ENCODE data around the gene GALNT14.

Gene GALNT14

DNA sequence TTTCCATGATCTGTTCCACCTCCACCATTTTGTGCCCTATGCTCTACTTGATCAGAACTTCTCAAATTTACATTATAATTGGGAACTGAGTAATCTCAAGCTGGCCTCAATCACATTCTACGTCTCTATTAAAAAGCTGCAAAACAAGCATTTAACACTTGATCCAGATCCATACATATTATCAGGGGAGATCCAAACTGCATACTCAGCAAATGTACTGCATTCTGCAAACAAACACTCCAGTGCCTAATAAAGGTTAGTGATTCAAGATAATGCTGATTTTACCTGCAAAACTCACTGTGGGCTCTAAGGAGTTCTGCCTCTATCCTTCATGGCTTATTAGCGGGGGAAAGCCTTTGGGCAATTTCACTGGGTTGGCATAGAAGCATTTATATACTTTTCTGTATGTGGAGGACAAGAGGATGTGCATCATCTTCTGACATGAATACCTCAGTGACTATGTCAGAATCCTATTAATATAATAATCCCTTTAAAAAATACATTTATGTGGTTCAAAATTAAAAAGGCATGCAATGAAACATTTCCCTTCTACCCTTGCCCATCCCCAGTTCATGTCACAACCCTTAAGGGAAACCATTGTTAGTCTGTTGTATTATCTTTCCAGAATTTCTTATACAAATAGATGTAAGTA lies 40.2 kb downstream of the GALNT14 start:
- DNase-seq (no peak), ATAC-seq (ENCODE audit: insufficient read depth, low read depth) (no peak)
- H2AFZ ChIP-seq (ENCODE audit: low read depth, low read length), result no peak overlapping the region
- no peak overlapping the region for H3K27ac ChIP-seq (ENCODE audit: low read length)
- no peaks in the 10 kb centered on the region for H3K36me3 ChIP-seq (ENCODE audit: insufficient read depth, low read length)
- H3K9me3 ChIP-seq (ENCODE audit: insufficient read depth, low read length, severe bottlenecking), result no peaks in the 10 kb centered on the region
- H3K4me1 ChIP-seq (ENCODE audit: insufficient read depth, low read length), result no peaks in the 10 kb centered on the region
- H3K27me3 ChIP-seq (ENCODE audit: insufficient read depth, low read length, poor library complexity), result peaks cover 7% of the 10 kb centered on the region
- TF ChIP-seq, protein P1, sequence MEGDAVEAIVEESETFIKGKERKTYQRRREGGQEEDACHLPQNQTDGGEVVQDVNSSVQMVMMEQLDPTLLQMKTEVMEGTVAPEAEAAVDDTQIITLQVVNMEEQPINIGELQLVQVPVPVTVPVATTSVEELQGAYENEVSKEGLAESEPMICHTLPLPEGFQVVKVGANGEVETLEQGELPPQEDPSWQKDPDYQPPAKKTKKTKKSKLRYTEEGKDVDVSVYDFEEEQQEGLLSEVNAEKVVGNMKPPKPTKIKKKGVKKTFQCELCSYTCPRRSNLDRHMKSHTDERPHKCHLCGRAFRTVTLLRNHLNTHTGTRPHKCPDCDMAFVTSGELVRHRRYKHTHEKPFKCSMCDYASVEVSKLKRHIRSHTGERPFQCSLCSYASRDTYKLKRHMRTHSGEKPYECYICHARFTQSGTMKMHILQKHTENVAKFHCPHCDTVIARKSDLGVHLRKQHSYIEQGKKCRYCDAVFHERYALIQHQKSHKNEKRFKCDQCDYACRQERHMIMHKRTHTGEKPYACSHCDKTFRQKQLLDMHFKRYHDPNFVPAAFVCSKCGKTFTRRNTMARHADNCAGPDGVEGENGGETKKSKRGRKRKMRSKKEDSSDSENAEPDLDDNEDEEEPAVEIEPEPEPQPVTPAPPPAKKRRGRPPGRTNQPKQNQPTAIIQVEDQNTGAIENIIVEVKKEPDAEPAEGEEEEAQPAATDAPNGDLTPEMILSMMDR (IDR thresholded peaks at IDR 0.05; ENCODE audit: borderline replicate concordance, extremely low read depth, low read length, poor library complexity, severe bottlenecking), result no peak
- TF ChIP-seq EZH2 (IDR thresholded peaks at IDR 0.05; ENCODE audit: borderline replicate concordance, low read depth, low read length, severe bottlenecking), result no peak
- no peak overlapping the region for H3K9ac ChIP-seq (ENCODE audit: low read depth, low read length)
- no peaks in the 10 kb centered on the region for H3K79me2 ChIP-seq (ENCODE audit: insufficient read depth, low read length)
- no peaks in the 10 kb centered on the region for H4K20me1 ChIP-seq (ENCODE audit: insufficient read depth, low read length)
- no peak overlapping the region for H3K4me3 ChIP-seq (ENCODE audit: low read depth in 1 of 2, low read length in 2 of 2)
- H3K4me2 ChIP-seq (ENCODE audit: insufficient read depth, low read length), result no peak overlapping the region

DNA sequence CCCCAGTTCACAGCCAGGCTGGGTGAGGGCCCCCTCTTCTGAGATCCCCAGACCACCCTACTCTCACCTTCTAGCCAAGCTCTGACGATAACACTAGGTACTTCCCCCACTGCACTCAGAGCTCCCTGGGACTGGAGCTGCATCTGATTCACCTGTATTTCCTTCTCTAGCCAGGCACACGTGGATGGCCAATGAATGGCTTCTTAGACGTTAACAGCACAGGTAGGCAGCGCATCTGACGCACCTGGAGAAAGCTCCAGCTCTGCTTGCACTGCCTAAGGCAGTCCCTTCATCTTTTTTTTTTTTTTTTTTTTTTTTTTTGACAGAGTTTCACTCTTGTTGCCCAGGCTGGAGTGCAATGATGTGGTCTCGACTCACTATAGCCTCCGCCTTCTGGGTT lies 48.1 kb downstream of the GALNT14 start:
- Histone ChIP-seq H3K4me2 (ENCODE audit: insufficient read depth, low read length) (no peak overlapping the region), H4K20me1 (ENCODE audit: insufficient read depth, low read length) (no peaks in the 10 kb centered on the region), H3K36me3 (ENCODE audit: insufficient read depth, low read length) (no peaks in the 10 kb centered on the region), H3K4me1 (ENCODE audit: insufficient read depth, low read length) (no peaks in the 10 kb centered on the region), H2AFZ (ENCODE audit: low read depth, low read length) (no peak overlapping the region), H3K27ac (ENCODE audit: low read length) (no peak overlapping the region), H3K27me3 (ENCODE audit: insufficient read depth, low read length, poor library complexity) (no peaks in the 10 kb centered on the region), H3K9me3 (ENCODE audit: insufficient read depth, low read length, severe bottlenecking) (no peaks in the 10 kb centered on the region), H3K79me2 (ENCODE audit: insufficient read depth, low read length) (no peaks in the 10 kb centered on the region), H3K4me3 (ENCODE audit: low read depth in 1 of 2, low read length in 2 of 2) (no peak overlapping the region), H3K9ac (ENCODE audit: low read depth, low read length) (no peak overlapping the region)
- no peak for ATAC-seq (ENCODE audit: insufficient read depth, low read depth)
- no peak for TF ChIP-seq EZH2 (IDR thresholded peaks at IDR 0.05; ENCODE audit: borderline replicate concordance, low read depth, low read length, severe bottlenecking)
- TF ChIP-seq, protein P1 (IDR thresholded peaks at IDR 0.05; ENCODE audit: borderline replicate concordance, extremely low read depth, low read length, poor library complexity, severe bottlenecking), result no peak
- no peak for DNase-seq

DNA sequence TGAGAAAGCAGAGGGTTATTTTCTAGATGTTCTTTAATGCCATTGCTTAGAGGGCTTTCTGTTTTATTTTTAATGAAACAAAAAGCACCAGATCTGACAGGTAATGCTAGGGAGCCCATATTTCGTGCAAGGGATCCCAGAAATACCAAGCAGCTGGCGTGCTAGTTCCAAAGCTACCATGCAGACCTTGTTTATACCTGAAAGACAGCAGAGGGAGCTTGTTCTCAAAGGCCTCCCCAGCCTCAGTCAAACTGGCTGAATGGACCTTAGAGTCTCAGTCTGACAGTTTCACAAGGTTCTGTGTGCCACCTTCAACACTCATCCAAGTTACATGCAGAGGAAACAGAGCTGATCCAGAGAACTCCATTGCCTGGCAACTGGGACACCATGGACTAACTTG lies 48.6 kb downstream of the GALNT14 start:
- H3K79me2 ChIP-seq (ENCODE audit: insufficient read depth, low read length), result no peaks in the 10 kb centered on the region
- TF ChIP-seq, protein P1 (IDR thresholded peaks at IDR 0.05; ENCODE audit: borderline replicate concordance, extremely low read depth, low read length, poor library complexity, severe bottlenecking), result no peak
- no peak for TF ChIP-seq EZH2 (IDR thresholded peaks at IDR 0.05; ENCODE audit: borderline replicate concordance, low read depth, low read length, severe bottlenecking)
- no peak overlapping the region for H3K27ac ChIP-seq (ENCODE audit: low read length)
- H3K4me3 ChIP-seq (ENCODE audit: low read depth in 1 of 2, low read length in 2 of 2), result no peak overlapping the region
- H3K9me3 ChIP-seq (ENCODE audit: insufficient read depth, low read length, severe bottlenecking), result no peaks in the 10 kb centered on the region
- no peak overlapping the region for H3K4me2 ChIP-seq (ENCODE audit: insufficient read depth, low read length)
- H3K36me3 ChIP-seq (ENCODE audit: insufficient read depth, low read length), result no peaks in the 10 kb centered on the region
- no peak overlapping the region for H3K9ac ChIP-seq (ENCODE audit: low read depth, low read length)
- no peaks in the 10 kb centered on the region for H3K4me1 ChIP-seq (ENCODE audit: insufficient read depth, low read length)
- H3K27me3 ChIP-seq (ENCODE audit: insufficient read depth, low read length, poor library complexity), result no peaks in the 10 kb centered on the region
- DNase-seq (no peak), ATAC-seq (ENCODE audit: insufficient read depth, low read depth) (no peak)
- no peak overlapping the region for H2AFZ ChIP-seq (ENCODE audit: low read depth, low read length)
- no peaks in the 10 kb centered on the region for H4K20me1 ChIP-seq (ENCODE audit: insufficient read depth, low read length)
